ENCODE measurements around the gene C1orf35. TPM values are rescaled to one million over a fixed set of nuclear protein-coding genes. Genes with fewer than 3 reads are reported as not detected.

The C1orf35 gene
- polyA plus RNA-seq, 3 donors: 13.4 to 23.6 (median 23.2) TPM

- no peak for DNase-seq (ENCODE audit: extremely low read depth in 1 of 11, low read depth in 9 of 11, low spot score in 4 of 11)
Measured at GRCh38 chr1:228088586-228089498, 14.3 kb downstream of the C1orf35 start.

- no peak for DNase-seq (ENCODE audit: extremely low read depth in 1 of 11, low read depth in 9 of 11, low spot score in 4 of 11)
Measured at GRCh38 chr1:228087771-228088251, 15.3 kb downstream of the C1orf35 start.

GRCh38 chr1:228085287-228085951 lies 17.7 kb downstream of the C1orf35 start:
- DNase-seq (ENCODE audit: extremely low read depth in 1 of 11, low read depth in 9 of 11, low spot score in 4 of 11): no peak

GRCh38 chr1:228084797-228085196 lies 18.3 kb downstream of the C1orf35 start:
- no peak for DNase-seq (ENCODE audit: extremely low read depth in 1 of 11, low read depth in 9 of 11, low spot score in 4 of 11)

- no peak for DNase-seq (ENCODE audit: extremely low read depth in 1 of 11, low read depth in 9 of 11, low spot score in 4 of 11)
Measured at GRCh38 chr1:228084325-228084724, 18.8 kb downstream of the C1orf35 start.

- no peak for DNase-seq (ENCODE audit: extremely low read depth in 1 of 11, low read depth in 9 of 11, low spot score in 4 of 11)
Measured at GRCh38 chr1:228083871-228084278, 19.2 kb downstream of the C1orf35 start.

GRCh38 chr1:228082918-228083870 lies 19.9 kb downstream of the C1orf35 start:
- peak in 1 of 11 donors; percentile 28 for DNase-seq (ENCODE audit: extremely low read depth in 1 of 11, low read depth in 9 of 11, low spot score in 4 of 11)

GRCh38 chr1:228082214-228082917 lies 20.8 kb downstream of the C1orf35 start, which contains the start of gene ARF1:
Gene ARF1, plus strand, starts transcription at chr1:228082708. Its CDS starts 14,407 bp downstream, at chr1:228097115.
- DNase-seq (ENCODE audit: extremely low read depth in 1 of 11, low read depth in 9 of 11, low spot score in 4 of 11): peak; percentile 81 to 92 (median 89)

GRCh38 chr1:228081578-228082213 lies 21.4 kb downstream of the C1orf35 start:
- no peak for DNase-seq (ENCODE audit: extremely low read depth in 1 of 11, low read depth in 9 of 11, low spot score in 4 of 11)

- no peak for DNase-seq (ENCODE audit: extremely low read depth in 1 of 11, low read depth in 9 of 11, low spot score in 4 of 11)
Measured at GRCh38 chr1:228081144-228081543, 22.0 kb downstream of the C1orf35 start.

- no peak for DNase-seq (ENCODE audit: extremely low read depth in 1 of 11, low read depth in 9 of 11, low spot score in 4 of 11)
Measured at GRCh38 chr1:228079601-228080263, 23.4 kb downstream of the C1orf35 start.

GRCh38 chr1:228079013-228079412 lies 24.1 kb downstream of the C1orf35 start:
- DNase-seq (ENCODE audit: extremely low read depth in 1 of 11, low read depth in 9 of 11, low spot score in 4 of 11): no peak

GRCh38 chr1:228077565-228078330 lies 25.4 kb downstream of the C1orf35 start:
- no peak for DNase-seq (ENCODE audit: extremely low read depth in 1 of 11, low read depth in 9 of 11, low spot score in 4 of 11)

- DNase-seq (ENCODE audit: extremely low read depth in 1 of 11, low read depth in 9 of 11, low spot score in 4 of 11): no peak
Measured at GRCh38 chr1:228076796-228077430, 26.2 kb downstream of the C1orf35 start.

GRCh38 chr1:228075801-228076271 lies 27.3 kb downstream of the C1orf35 start:
- DNase-seq (ENCODE audit: extremely low read depth in 1 of 11, low read depth in 9 of 11, low spot score in 4 of 11): no peak

Data from renal cortex interstitium (tissue), 11 donors.